GM21723 (cell line): ENCODE measurements around the gene DPP6.

Experiments used
- ATAC-seq: cut with Tn5 transposase; IDR thresholded peaks from one replicate; pipeline ENCODE4 v1.9.1; 2021; ENCODE audit warnings: mild to moderate bottlenecking, moderate library complexity; ENCODE audit not compliant: unreplicated experiment

DPP6 gene

GRCh38 chr7:154330318-154330717, 278.1 kb downstream of the DPP6 start:
- ATAC-seq: no peak

DNA sequence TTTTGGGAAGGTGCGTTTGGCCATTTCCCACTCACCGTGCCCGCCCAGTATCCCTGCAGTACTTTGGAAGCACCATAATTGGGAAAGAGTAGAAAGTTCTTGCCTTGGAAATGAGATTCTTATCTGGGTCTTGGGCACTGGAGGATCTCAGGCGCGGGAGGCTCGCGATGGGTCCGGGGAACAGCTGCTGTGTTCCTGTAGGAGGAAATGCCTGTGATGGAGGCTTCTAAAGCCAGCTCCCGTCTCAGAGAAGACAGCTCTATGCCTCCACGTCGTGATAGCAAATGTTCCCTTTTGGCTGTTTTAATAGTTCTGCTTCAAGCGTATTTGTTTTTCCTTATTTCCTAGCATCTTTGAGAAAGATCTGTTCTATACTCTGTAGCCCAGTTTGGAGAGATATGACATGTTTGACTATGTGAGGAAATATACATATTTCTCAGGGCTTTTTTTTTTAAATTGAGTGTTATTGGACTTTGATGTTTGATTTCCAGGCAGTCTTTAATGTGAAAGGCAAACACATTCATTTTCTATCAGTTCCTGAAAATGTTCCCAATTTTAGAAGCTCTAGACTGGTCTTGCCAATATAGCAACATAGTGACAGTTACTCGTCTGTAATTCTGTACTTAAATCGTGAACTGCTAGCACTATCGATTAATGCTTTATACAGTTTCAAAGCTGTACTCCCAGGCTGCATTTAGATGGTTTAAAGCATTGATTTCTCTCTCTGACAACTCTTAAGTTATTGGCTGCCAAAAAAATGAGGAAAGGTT, 280.8 kb downstream of the DPP6 start:
- no peak for ATAC-seq

GRCh38 chr7:154336295-154336694, 284.1 kb downstream of the DPP6 start:
- no peak for ATAC-seq

DNA sequence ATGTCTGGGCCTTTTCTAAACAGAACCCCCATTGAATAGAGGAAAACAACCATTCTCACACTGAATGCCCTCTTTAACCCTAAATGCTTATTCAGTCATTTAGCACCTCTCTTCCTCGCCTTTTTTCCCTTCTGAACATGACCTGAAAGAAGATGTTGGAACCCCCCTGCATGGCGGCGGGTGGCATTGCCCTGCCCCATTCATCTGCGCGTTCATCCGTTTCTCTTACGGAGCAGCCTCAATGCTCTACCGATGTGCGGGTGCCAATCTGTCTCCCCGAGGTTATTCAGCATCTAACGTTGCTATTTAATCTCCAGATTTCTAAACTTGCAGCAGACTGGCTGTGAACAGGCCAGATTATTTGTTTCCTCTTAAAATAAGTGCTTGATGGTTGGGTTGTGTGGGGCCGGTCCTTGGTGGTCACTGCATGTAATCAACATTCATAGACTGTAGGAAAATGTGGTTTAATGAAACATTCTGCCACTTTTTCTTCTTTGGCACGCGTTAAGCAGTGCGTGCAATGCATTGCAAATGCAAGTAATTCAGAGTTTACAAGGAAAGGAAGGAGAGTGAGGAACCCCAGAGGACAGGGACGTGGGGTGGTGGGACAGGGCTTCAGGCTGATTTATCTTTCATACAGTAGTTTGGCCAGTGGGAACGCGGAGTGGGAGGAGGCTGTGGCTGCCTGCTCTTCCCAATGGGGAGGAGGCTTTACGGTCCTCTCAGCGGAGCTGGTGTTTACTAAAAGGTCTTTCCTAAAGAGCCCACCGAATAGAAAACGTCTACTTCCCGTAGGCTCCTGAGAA, 286.7 kb downstream of the DPP6 start:
- ATAC-seq: no peak

DNA sequence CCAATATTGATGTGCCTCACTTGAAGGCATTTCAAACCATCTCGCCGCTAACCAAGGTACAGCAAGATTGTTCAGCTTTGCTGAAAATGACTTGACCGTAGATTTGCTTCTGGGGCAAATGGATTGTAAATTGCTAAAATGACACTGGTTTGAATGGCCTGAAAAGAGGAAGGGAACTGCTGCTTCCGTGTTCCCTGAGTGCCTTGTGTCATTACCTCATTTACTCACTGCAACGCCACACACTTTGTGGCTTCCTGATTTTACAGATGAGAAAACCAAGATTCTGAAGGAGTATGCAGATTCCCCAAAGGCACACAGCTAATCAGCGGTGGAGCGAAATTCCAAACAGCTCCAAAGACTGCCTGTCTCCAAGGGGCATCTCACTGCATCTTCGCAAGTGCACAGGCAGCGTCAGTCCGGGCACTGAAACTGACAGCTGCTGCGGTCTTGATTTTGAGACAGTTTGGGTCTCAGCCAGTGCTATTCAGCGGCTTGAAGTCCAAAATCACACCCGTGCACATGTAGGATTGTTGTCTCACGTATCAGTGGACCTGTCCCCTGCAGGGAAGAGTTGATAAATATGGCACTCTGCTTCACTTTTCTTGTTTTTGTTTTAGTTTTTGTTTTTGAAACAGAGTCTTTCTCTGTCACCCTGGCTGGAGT, 290.9 kb downstream of the DPP6 start:
- no peak for ATAC-seq

DNA sequence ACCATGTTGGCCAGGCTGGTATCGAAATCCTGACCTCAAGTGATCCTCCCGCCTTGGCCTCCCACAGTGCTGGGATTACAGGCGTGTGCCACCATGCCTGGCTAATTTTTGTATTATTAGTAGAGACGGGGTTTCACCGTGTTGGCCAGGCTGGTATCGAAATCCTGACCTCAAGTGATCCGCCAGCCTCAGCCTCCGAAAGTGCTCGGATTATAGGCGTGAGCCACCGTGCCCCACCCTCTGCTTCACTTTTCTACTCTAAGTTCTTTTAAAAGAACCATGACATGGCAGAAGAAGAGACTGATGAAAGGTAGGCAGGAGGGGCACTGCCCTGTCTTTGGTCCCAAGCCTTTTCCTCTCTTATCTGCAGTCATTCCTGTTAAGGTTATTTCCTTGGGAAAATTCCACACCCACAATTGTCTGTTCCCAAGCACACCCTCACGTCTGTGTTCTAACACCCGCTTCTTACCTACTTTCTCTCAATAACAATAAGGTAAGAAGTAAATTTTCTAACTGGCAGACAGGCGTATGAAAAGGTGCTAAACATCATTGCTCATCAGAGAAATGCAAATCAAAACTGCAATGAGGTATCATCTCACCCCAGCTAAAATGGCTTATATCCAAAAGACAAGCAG, 291.7 kb downstream of the DPP6 start:
- no peak for ATAC-seq

DNA sequence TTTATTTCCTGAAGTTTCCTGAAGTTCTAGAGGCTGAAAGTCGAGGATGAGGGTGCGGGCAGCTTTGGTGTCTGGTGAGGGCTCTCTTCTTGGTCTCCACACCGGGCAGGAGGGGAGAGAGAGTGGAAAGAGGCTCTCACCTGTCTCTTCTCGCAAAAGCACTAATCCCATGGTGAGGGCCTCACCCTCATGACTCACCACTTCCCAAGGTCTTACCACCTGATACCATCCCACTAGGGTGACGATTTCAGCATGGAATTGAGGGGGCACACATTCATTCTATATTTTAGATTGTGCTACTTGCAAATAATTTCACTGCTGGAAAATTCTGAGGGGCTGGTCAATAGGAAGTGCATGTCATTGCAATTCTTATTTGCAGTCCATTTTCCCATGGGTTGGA, 292.9 kb downstream of the DPP6 start:
- no peak for ATAC-seq

DNA sequence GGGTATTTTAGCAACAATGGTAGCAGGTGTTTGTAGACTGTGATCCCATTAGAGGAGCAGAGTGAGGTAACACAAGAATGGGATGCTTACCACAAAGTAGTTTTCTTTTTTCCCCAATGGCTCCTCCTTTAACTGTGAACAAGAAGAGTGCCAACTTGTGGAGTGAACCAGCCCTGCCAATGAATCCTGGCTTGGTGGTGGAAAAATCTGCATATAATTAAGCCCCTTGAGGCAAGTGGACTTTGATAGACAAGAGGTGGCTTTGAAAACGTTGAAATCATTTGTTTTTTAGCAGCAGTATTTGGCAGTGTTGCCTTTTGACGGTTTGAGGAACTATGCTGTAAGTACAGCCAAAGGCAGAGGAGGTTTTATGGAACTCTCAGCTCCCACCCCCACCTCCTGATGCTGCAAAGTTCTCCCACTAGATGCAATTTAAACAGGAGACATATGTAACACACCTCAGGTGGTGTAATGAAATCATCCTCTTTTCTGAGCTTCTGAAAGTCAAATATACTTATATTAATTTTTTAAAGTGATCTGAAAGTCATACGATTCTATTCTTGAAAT, 295.6 kb downstream of the DPP6 start:
- no peak for ATAC-seq

GRCh38 chr7:154350892-154351291, 298.7 kb downstream of the DPP6 start:
- no peak for ATAC-seq

DNA sequence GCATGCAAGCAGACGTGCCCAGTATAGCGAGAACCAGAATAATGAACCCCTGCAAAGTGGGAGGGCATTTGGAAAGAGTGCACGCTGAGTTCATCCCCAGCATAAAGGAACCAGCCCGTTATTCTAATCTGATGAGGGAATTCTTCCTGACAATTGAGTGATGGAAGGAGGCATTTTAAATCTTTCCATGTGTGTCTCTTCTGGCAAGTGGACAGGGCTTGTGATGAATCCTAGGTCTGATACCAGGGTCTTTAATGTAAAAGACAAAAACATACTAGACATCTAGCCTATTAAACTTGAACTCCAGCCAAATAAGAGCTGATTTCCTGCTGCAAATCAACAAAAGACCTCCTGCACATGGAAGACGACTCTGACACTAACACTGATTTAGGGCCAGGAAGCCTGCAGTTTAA, 301.2 kb downstream of the DPP6 start:
- no peak for ATAC-seq

DNA sequence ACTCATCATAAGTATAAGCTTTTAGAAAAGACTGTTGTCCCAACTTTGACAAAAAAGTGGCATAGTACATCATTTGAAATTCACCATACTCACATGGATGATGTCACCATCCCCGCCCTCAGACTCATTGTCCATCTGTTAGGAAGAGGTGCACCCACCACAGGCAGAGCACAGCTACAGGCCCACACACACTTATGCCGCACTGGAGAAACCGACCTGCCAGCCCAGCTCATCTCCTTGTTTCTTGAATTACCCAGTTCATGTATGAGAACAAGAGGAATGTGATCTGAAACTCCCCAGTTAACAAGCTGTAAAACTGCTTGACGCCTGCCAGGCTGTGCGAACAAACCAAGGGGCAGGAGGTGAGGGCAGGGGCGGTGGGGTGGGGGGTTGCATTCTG, 312.0 kb downstream of the DPP6 start:
- ATAC-seq: no peak

DNA sequence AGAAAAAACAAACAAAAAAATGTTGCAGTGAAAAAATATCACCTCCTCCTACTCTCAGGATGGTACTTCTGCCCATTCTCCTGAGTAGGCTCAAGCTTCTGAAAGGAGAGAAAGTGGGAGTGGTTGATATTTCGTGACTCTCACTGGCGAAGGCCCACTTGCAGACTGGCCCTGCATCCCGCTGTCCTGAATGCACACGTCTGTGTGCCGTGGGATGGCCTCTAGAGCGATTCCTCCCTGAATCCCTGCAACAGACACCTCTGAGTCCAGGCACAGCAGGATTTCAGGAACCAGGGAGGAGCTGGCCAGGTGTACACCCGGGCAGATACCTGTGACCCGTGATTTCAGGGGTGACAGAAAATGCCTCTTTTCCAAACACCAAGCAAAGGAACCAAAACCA, 319.2 kb downstream of the DPP6 start:
- ATAC-seq: no peak

DNA sequence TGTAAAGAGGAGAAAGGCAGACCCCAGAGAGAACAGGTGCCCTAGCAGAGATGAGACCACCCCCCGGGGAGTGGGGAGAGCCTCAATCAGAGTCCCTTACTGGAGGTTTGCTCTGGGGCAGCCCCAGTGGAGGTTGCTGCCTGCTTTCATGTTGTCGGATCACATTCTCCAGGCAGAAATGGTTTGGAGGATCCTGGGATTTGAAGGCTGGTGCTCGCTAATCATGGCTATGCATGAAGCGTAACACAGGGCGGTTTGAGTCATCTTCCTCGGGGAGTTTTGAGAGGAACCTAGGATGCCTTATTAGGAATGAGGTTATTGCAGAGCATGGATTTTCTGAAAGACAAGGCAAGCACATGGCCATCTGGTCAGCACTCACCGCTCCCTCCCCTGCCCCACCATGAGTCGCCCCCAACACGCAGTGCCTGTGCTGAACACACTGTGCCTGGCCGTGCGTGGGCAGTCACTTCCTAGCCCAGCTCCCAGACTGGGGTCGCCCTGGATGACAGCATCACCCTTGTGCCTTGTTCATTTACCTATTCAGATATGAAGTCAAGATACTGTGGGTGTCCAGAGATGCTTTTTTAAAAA, 319.9 kb downstream of the DPP6 start:
- ATAC-seq: no peak

DNA sequence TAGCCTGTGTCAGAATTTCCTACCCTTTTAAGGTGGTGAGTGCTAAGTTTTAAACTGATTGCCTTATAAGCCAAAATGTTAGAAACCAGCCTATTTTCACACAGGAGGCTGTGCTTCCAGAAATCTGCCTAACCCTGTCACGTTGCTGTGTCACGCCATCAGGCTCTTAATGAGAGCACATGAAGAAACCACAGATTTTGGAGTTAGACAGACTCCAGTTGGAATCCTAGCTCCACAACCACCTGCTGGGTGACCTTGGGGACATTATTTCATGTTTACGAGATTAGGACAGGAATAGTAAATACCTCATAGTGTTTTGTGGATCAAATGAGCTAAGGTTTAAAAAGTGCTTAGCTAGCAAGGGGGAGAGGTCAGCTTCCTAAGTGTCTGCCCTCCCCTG, 321.8 kb downstream of the DPP6 start:
- no peak for ATAC-seq

DNA sequence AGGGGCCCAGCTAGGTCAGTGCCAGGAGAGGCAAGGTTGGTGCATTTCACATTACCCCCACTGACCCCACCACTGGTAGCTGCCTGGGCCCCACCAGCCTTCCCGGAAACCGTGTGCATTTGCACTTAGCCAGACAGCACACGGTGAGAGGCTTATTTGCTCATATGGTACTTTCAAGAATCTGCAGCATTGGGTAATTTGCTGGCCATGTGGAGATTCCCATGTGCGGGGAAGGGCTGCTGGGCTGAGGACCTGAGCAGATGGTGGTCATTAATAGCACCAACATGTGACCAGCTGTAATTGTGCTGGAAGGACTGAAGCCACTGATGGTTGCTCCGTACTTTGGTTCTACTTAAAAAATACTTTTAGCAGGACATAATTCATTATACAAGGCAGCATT, 323.8 kb downstream of the DPP6 start:
- no peak for ATAC-seq

- no peak for ATAC-seq
Observed at GRCh38 chr7:154380771-154381170, 328.6 kb downstream of the DPP6 start.

- no peak for ATAC-seq
Observed at GRCh38 chr7:154383045-154383444, 330.8 kb downstream of the DPP6 start.

DNA sequence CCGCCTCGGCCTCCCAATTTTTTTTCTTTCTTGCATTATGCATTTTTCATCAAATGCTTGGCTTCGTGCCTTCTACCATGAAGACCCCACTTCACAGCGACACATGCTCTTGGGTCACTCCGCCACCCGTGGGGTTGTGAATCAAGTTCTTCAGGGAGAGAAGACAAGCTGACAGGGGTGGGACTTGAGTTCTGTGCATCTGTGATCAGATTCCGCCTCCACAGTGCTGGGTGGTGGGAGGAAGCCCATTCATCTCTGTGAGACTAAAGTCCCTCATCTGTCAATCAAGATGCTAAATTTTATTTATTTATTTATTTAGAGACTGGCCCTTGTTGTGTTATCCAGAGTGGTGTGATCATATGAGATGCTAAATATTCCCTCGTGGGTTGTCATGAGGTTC, 333.0 kb downstream of the DPP6 start:
- ATAC-seq: no peak

DNA sequence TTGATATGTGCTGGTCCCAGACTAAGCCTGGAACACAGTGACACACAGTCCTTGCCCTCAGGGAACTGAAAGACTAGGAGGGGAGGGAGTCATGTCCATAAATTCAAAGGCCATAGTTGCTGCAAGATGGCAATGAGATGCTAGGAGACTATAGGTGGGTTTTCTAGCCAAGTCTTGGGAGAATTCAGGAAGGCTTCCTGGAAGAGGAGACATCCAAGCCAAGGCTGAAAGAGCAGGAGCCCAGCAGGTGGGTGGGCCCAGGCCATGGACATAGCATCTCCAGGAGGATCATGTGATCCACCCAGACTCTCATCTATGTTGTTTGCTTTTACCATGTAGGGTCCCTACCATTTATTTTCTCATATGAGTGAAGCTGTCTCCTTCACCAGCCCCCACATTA, 335.1 kb downstream of the DPP6 start:
- no peak for ATAC-seq

- no peak for ATAC-seq
Observed at GRCh38 chr7:154388412-154388811, 336.2 kb downstream of the DPP6 start.

- no peak for ATAC-seq
Observed at GRCh38 chr7:154388999-154389398, 336.8 kb downstream of the DPP6 start.
